Natural killer cell treated with Interleukin-12 subunit alpha and Interleukin-12 subunit beta and Interleukin-15 and Interleukin-18, amount 100 ng/mL, for 72 hours (primary cell): Measurements from ENCODE around the gene RYR2. TPM values are rescaled to one million over a fixed set of nuclear protein-coding genes. Genes with fewer than 3 reads are reported as not detected.
"Not testable (repeated sequence)": the region's sequence is repeated elsewhere in the genome, so short reads cannot be mapped to it uniquely, and the experiment has no call there.

Experiments
- ATAC-seq, 2 donors: fragments of 150-1000 bp; cut with Tn5 transposase in 1 of 2; sonication (Bioruptor Pico), chemical (Tn5 transposase) in 1 of 2; 2 replicates each; pipeline ENCODE4 v1.10.0; 2021
- DNase-seq: peaks from one replicate; pipeline ENCODE4 v3.0.0; 2022; ENCODE audit warnings: low spot score
- H3K27ac Mint-ChIP-seq, 2 donors: 1 replicate in 1 of 2; 2 replicates in 1 of 2; pipeline ENCODE4 v1.8.0; 2022; ENCODE audit warnings: mixed read lengths in 2 of 2, mild to moderate bottlenecking in 1 of 2, moderate library complexity in 1 of 2
- H3K27me3 Mint-ChIP-seq, 2 donors: 1 replicate in 1 of 2; 2 replicates in 1 of 2; pipeline ENCODE4 v1.8.0; 2022; ENCODE audit warnings: mixed read lengths in 2 of 2
- H3K36me3 Mint-ChIP-seq: one replicate; pipeline ENCODE4 v1.8.0; 2022; ENCODE audit warnings: mixed read lengths
- H3K4me1 Mint-ChIP-seq, 2 donors: 1 replicate in 1 of 2; 2 replicates in 1 of 2; pipeline ENCODE4 v1.8.0; 2022; ENCODE audit warnings: low read depth in 2 of 2, mixed read lengths in 2 of 2, mild to moderate bottlenecking in 1 of 2
- H3K4me3 Mint-ChIP-seq: one replicate; pipeline ENCODE4 v1.8.0; 2022; ENCODE audit warnings: mixed read lengths
- H3K9me3 Mint-ChIP-seq: 2 replicates; pipeline ENCODE4 v1.8.0; 2022; ENCODE audit warnings: mixed read lengths
- total RNA-seq, 2 donors: library from RNA; stranded (reverse); gene quantifications; one replicate each; pipeline ENCODE4 v1.2.3, GENCODE V29; 2022

The RYR2 gene
- total RNA-seq, 2 donors from 2014 or later = 0.05 TPM; not detected in 1

DNA sequence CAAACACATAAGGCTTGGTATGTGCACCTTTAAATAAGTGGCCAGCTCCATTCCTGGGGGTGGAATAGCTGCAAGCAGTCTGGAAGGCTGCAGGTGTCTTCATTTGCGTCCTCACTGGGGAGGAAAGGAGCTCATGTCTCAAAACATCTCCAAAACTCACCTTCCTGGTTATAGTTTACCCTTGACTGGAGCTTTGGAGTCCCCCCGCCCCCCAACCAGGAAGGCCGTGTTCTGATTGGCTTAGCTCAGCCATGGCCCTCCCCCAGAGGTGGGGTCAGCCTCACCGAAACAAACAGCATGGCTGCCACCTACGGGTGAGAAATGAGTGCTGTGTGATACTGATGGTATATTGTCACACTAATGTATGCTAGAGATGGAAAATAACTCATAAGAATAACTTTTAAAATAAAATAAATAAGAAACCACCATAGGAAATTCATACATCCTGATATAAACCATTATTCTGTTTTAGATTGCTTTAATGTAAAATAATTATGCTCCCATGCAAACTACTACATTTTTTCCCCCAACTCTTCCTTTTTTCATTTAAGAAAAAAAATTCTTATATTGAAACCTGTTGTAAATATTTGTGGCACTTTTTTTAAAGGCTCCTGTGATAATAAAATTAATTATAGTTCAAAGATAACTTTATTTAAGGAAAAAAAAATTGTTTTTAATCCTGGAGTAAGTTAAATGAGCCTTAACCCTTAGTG is 757.9 kb downstream of the RYR2 start:
- no peaks in the 10 kb centered on the region for H3K27me3 Mint-ChIP-seq
- H3K4me3 Mint-ChIP-seq = no peak overlapping the region
- no peak overlapping the region for H3K27ac Mint-ChIP-seq
- H3K36me3 Mint-ChIP-seq = no peaks in the 10 kb centered on the region
- no peaks in the 10 kb centered on the region for H3K4me1 Mint-ChIP-seq
- peak; percentile 98 to 99 for ATAC-seq
- H3K9me3 Mint-ChIP-seq = no peaks in the 10 kb centered on the region
- peak; percentile 67 for DNase-seq

DNA sequence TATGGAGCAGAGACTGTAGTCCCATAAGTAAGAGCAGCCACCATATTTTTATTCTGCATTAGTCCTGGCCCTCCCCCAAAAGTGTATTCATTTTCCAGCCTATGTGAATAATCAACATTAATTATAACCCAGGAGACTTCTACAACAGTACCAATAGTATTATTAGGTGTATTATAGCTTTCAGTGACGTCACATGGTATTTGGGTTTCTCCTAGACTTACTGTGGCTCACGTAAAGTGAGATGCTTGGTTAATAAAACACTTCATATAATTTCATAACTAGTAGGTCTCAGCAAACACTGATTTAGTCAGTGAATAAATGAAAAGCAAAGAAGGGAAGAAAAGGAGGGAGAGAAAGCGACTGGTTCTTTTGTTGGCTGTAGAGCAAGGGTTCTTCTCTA is 762.5 kb downstream of the RYR2 start:
- no peak for DNase-seq
- no peak for ATAC-seq
- no peak overlapping the region for H3K4me3 Mint-ChIP-seq
- no peaks in the 10 kb centered on the region for H3K4me1 Mint-ChIP-seq
- peaks cover 0 to 3% of the 10 kb centered on the region in 2 donors for H3K27me3 Mint-ChIP-seq
- H3K36me3 Mint-ChIP-seq = no peaks in the 10 kb centered on the region
- H3K27ac Mint-ChIP-seq = no peak overlapping the region
- H3K9me3 Mint-ChIP-seq = no peaks in the 10 kb centered on the region

DNA sequence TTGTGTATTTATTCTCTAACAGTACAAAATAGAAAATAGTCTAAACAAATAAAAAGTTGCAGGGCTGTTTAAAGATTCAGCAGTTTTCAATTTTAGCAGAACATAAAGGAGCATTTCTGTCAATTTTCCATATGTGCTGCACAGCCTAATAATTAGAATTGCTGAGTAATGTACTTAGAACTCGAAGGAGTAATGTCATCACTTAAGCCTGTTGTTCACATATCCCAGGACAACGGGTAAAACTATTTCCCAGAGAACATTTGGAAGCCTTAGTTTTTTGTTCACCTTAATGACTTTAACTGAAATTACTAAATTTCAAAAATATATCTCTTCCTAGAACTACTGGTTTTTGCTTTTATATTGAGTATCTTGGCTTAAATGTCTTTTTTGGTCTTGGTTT is 767.1 kb downstream of the RYR2 start:
- peaks cover 0 to 5% of the 10 kb centered on the region in 2 donors for H3K4me1 Mint-ChIP-seq
- no peak for DNase-seq
- ATAC-seq = no peak
- H3K4me3 Mint-ChIP-seq = no peak overlapping the region
- H3K36me3 Mint-ChIP-seq = no peaks in the 10 kb centered on the region
- no peak overlapping the region for H3K27ac Mint-ChIP-seq
- H3K27me3 Mint-ChIP-seq = peaks cover 0 to 3% of the 10 kb centered on the region in 2 donors
- no peaks in the 10 kb centered on the region for H3K9me3 Mint-ChIP-seq

- H3K27ac Mint-ChIP-seq = no peak overlapping the region
Observed at GRCh38 chr1:237811633-237812032, 769.6 kb downstream of the RYR2 start.

GRCh38 chr1:237812061-237812460 is 770.1 kb downstream of the RYR2 start:
- ATAC-seq (no peak), DNase-seq (no peak)
- H3K4me3 Mint-ChIP-seq = no peak overlapping the region
- H3K36me3 Mint-ChIP-seq = no peaks in the 10 kb centered on the region
- peaks cover 0 to 5% of the 10 kb centered on the region in 2 donors for H3K4me1 Mint-ChIP-seq
- no peaks in the 10 kb centered on the region for H3K27me3 Mint-ChIP-seq
- no peaks in the 10 kb centered on the region for H3K9me3 Mint-ChIP-seq
- no peak overlapping the region for H3K27ac Mint-ChIP-seq

More at GRCh38 chr1:237811633-237812032, 769.6 kb downstream of the RYR2 start:
- Mint-ChIP-seq H3K4me1 (peaks cover 0 to 5% of the 10 kb centered on the region in 2 donors), H3K36me3 (no peaks in the 10 kb centered on the region), H3K4me3 (no peak overlapping the region), H3K9me3 (no peaks in the 10 kb centered on the region), H3K27me3 (no peaks in the 10 kb centered on the region)
- ATAC-seq = no peak
- no peak for DNase-seq

GRCh38 chr1:237814319-237814924 is 772.4 kb downstream of the RYR2 start:
- Mint-ChIP-seq H3K36me3 (no peaks in the 10 kb centered on the region), H3K27me3 (peaks cover 6 to 9% of the 10 kb centered on the region in 2 donors), H3K27ac (no peak overlapping the region), H3K4me3 (no peak overlapping the region), H3K4me1 (peaks cover 0 to 5% of the 10 kb centered on the region in 2 donors), H3K9me3 (no peaks in the 10 kb centered on the region)
- no peak for DNase-seq
- no peak for ATAC-seq

DNA sequence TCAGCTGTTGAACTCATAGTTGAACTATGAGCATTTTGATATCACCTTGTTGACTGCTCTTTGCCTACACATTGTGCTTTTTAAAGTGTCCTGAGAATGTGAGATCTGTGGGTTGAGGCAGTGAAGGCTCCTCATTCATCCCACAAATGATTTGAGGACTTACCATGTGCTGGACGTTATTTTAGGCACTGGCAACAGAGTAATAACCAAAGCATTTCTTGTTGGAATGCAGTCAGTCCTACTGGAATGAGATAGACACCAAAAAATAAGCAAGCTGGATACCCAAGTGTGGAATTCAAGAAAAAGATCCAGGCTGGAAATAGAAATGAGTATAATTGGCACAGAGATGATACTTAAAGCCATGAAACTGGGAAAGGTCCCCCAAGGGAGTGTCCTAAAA is 775.3 kb downstream of the RYR2 start:
- DNase-seq (no peak), ATAC-seq (no peak)
- Mint-ChIP-seq H3K27me3 (peaks cover 11 to 16% of the 10 kb centered on the region in 2 donors), H3K27ac (no peak overlapping the region), H3K9me3 (peaks cover 3% of the 10 kb centered on the region), H3K4me1 (no peaks in the 10 kb centered on the region), H3K4me3 (no peak overlapping the region), H3K36me3 (peaks cover 6% of the 10 kb centered on the region)

DNA sequence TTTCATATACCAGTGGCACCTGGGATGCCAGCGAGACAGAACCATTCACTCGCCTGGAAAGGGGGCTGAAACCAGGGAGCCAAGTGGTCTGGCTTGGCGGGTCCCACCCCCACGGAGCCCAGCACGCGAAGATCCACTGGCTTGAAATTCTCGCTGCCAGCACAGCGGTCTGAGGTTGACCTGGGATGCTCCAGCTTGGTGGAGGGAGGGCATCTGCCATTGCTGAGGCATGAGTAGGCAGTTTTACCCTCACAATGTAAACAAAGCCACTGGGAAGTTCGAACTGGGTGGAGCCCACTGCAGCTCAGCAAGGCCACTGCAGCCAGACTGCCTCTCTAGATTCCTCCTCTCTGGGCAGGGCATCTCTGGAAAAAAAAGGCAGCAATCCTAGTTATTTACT is 778.6 kb downstream of the RYR2 start:
- H3K27ac Mint-ChIP-seq, H3K4me1 Mint-ChIP-seq, H3K4me3 Mint-ChIP-seq, ATAC-seq, H3K36me3 Mint-ChIP-seq, H3K9me3 Mint-ChIP-seq, DNase-seq: not testable (repeated sequence)
- peaks cover 11 to 16% of the 10 kb centered on the region in 2 donors for H3K27me3 Mint-ChIP-seq

- no peaks in the 10 kb centered on the region for H3K9me3 Mint-ChIP-seq
Observed at GRCh38 chr1:237832858-237833257, 790.9 kb downstream of the RYR2 start.

DNA sequence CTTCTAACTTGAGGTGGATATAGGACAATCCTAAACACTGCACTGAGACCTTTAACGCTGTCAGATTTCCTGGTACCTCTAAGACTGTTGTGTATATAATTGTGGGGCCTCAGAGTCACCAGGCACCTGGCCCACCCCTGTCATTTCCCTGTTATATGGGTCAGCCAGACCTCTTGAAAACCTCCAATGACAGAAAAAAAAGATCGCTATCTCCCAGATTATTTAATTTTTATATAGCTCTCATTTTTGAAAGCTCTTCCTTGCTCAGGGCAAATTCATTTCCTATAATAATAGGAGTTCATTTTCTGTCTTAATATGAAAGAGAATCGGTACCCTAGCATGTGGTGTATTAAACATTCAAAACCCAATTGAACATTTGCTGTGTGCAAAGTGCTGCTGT is 792.1 kb downstream of the RYR2 start:
- H3K4me1 Mint-ChIP-seq = no peaks in the 10 kb centered on the region
- H3K27me3 Mint-ChIP-seq = no peaks in the 10 kb centered on the region
- no peaks in the 10 kb centered on the region for H3K9me3 Mint-ChIP-seq
- no peak overlapping the region for H3K27ac Mint-ChIP-seq
- DNase-seq (no peak), ATAC-seq (no peak)
- no peak overlapping the region for H3K4me3 Mint-ChIP-seq
- H3K36me3 Mint-ChIP-seq = no peaks in the 10 kb centered on the region

More at GRCh38 chr1:237832858-237833257, 790.9 kb downstream of the RYR2 start:
- DNase-seq (no peak), ATAC-seq (no peak)
- no peaks in the 10 kb centered on the region for H3K27me3 Mint-ChIP-seq
- H3K36me3 Mint-ChIP-seq = no peaks in the 10 kb centered on the region
- H3K27ac Mint-ChIP-seq = no peak overlapping the region
- H3K4me1 Mint-ChIP-seq = no peaks in the 10 kb centered on the region
- H3K4me3 Mint-ChIP-seq = no peak overlapping the region

DNA sequence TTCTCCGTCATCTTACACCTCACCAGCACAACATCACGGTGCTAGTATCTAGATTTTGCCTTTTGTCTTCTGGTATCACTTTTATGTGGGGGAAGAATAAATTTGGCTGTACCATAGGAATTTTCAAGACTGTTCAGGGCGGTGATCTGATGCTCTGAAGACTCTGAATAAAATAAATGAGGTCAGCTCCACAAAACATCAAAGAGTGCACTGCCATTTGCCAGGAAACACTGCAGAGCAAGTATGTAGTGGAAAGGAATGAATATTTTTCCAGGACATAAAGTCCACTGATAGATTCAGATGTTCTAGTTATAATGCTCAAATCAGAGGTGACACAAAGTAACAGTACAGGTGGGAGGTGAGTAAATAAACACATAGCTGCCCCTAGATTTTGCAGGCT is 792.5 kb downstream of the RYR2 start:
- DNase-seq = no peak
- no peaks in the 10 kb centered on the region for H3K27me3 Mint-ChIP-seq
- no peak for ATAC-seq

GRCh38 chr1:237838320-237838719 is 796.3 kb downstream of the RYR2 start:
- Mint-ChIP-seq H3K4me3 (no peak overlapping the region), H3K9me3 (peaks cover 9% of the 10 kb centered on the region), H3K27ac (no peak overlapping the region), H3K4me1 (no peaks in the 10 kb centered on the region), H3K27me3 (no peaks in the 10 kb centered on the region), H3K36me3 (no peaks in the 10 kb centered on the region)
- ATAC-seq (no peak), DNase-seq (no peak)

More for the DNA sequence above, 792.5 kb downstream of the RYR2 start:
- Mint-ChIP-seq H3K36me3 (no peaks in the 10 kb centered on the region), H3K4me1 (no peaks in the 10 kb centered on the region), H3K27ac (no peak overlapping the region), H3K4me3 (no peak overlapping the region), H3K9me3 (no peaks in the 10 kb centered on the region)

DNA sequence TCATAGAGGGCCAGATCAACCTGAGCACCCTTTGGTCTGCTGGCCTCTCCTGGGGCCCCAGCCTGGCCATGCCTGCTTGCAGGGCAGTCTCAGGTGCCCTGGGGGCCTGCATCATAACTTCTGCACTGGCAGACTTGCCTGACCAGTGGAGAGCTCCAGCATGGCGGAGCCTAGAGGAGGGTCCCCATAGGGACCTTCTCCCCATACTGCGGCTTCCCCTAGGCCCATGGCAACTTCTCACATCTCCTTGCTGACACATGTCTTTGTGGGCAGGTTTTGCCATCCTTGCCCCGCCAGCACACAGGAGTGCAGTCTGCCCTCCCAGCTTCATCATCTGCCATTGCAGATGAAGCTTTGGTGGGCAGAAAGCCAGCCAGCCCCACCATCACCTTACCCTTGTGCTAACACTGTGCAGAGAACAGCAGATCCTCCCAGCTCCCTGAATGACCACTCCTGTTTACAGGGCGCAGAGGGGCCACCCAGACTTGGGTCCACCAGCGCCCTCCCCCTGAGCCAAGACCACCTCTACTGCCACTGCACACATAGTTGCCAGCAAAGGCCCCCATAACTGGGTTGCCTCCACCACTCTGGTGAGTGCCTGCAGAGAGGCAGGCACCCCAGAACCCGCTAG is 797.0 kb downstream of the RYR2 start:
- ATAC-seq (no peak), DNase-seq (no peak)
- peaks cover 9% of the 10 kb centered on the region for H3K9me3 Mint-ChIP-seq
- H3K27me3 Mint-ChIP-seq = no peaks in the 10 kb centered on the region
- H3K4me3 Mint-ChIP-seq = no peak overlapping the region
- H3K27ac Mint-ChIP-seq = no peak overlapping the region
- H3K36me3 Mint-ChIP-seq = no peaks in the 10 kb centered on the region
- H3K4me1 Mint-ChIP-seq = no peaks in the 10 kb centered on the region

GRCh38 chr1:237841485-237841884 is 799.5 kb downstream of the RYR2 start:
- H3K36me3 Mint-ChIP-seq = no peaks in the 10 kb centered on the region
- no peak for ATAC-seq
- H3K4me3 Mint-ChIP-seq = no peak overlapping the region
- no peak overlapping the region for H3K27ac Mint-ChIP-seq
- no peaks in the 10 kb centered on the region for H3K27me3 Mint-ChIP-seq
- H3K9me3 Mint-ChIP-seq = peaks cover 9% of the 10 kb centered on the region
- no peak for DNase-seq
- peaks cover 0 to 2% of the 10 kb centered on the region in 2 donors for H3K4me1 Mint-ChIP-seq
